GM12878 (cell line): ENCODE measurements around the gene SOCS1. TPM values are rescaled to one million over a fixed set of nuclear protein-coding genes. Genes with fewer than 3 reads are reported as not detected.

ENCODE experiments used
- ATAC-seq: fragments of 200-7000 bp; cut with Tn5 transposase; 3 replicates; pipeline ENCODE4 v1.9.1; 2020; ENCODE audit warnings: mild to moderate bottlenecking, moderate library complexity
- BruUV-seq: library from RNA; stranded (reverse); fragments of 400-500 nt; replicated peaks from 2 replicates; lab custom pipeline; 2021; lab: Mats Ljungman, UMichigan
- CTCF ChIA-PET: fragments of 300-600 bp; sonication (Branson Sonifier 250); formaldehyde crosslinking; extraction: SDS; loops from one replicate; lab custom pipeline; 2021; ENCODE audit warnings: inconsistent platforms; lab: Yijun Ruan, JAX
- POLR2A ChIA-PET: fragments of 350-600 bp; formaldehyde crosslinking; extraction: SDS; loops from one replicate; lab custom pipeline; 2021; ENCODE audit warnings: inconsistent platforms; lab: Charles Lee
- RAD21 ChIA-PET: fragments of 300-600 bp; sonication (Branson Sonifier 250); formaldehyde crosslinking; loops from one replicate; lab custom pipeline; 2023; ENCODE audit warnings: antibody characterized with exemption; ENCODE audit not compliant: unreplicated experiment; lab: Charles Lee
- SMC1A ChIA-PET: fragments of 300-600 bp; sonication (Branson Sonifier 250); formaldehyde crosslinking; loops from one replicate; lab custom pipeline; 2023; ENCODE audit not compliant: unreplicated experiment, uncharacterized antibody; lab: Charles Lee
- DNase-seq: peaks from one replicate; pipeline ENCODE4 v3.0.0-alpha.2; 2011; ENCODE audit warnings: low read depth, low spot score
- FAIRE-seq: peaks from 3 replicates; lab custom pipeline; 2011; peaks lifted over from hg19 to GRCh38; lab: Jason Lieb, UNC
- H2AFZ ChIP-seq: 2 replicates; pipeline ENCODE4 v1.6.0; 2011; ENCODE audit warnings: low read depth, low read length, control low read depth; ENCODE audit not compliant: control insufficient read depth
- H3K27ac ChIP-seq: 2 replicates; pipeline ENCODE4 v1.5.1; 2011; ENCODE audit warnings: control low read depth; ENCODE audit not compliant: control insufficient read depth, insufficient read depth
- H3K27me3 ChIP-seq, 2 experiments: replicated peaks in 1 of 2; 2 replicates each; pipeline versions ENCODE4 v1.6.0 to v1.6.1; 2011; ENCODE audit warnings: low read length in 1 of 2; ENCODE audit not compliant: control insufficient read depth in 2 of 2, insufficient read depth in 2 of 2
- H3K36me3 ChIP-seq, 2 experiments: 2 replicates each; pipeline ENCODE4 v1.5.1; 2011; ENCODE audit warnings: low read length in 1 of 2; ENCODE audit not compliant: control insufficient read depth in 2 of 2, insufficient read depth in 2 of 2
- H3K4me1 ChIP-seq: 2 replicates; pipeline ENCODE4 v1.6.1; 2011; ENCODE audit warnings: mild to moderate bottlenecking, low read length, moderate library complexity, mixed read lengths; ENCODE audit not compliant: control insufficient read depth, insufficient read depth
- H3K4me2 ChIP-seq: 2 replicates; pipeline ENCODE4 v1.6.0; 2011; ENCODE audit warnings: control low read depth; ENCODE audit not compliant: control insufficient read depth, insufficient read depth
- H3K4me3 ChIP-seq: fragments of 200-600 bp; sonication (generic); 2 replicates; pipeline ENCODE4 v1.5.1; 2016
- H3K79me2 ChIP-seq: 2 replicates; pipeline ENCODE4 v1.6.0; 2011; ENCODE audit warnings: low read length; ENCODE audit not compliant: control insufficient read depth, insufficient read depth
- H3K9ac ChIP-seq: 2 replicates; pipeline ENCODE4 v1.8.0; 2011; ENCODE audit warnings: low read length, control low read depth, mixed read lengths; ENCODE audit not compliant: control insufficient read depth, insufficient read depth
- H3K9me3 ChIP-seq: replicated peaks from 3 replicates; pipeline ENCODE4 v1.5.1; 2011; ENCODE audit warnings: mild to moderate bottlenecking, low read length; ENCODE audit not compliant: control insufficient read depth, insufficient read depth
- H4K20me1 ChIP-seq: 2 replicates; pipeline ENCODE4 v1.6.0; 2011; ENCODE audit not compliant: control insufficient read depth, insufficient read depth
- ASH2L ChIP-seq: fragments of 300-600, 200-600 bp; sonication (generic); IDR thresholded peaks from 2 replicates; pipeline ENCODE4 v1.6.1; 2017; ENCODE audit warnings: low read depth, mild to moderate bottlenecking, borderline replicate concordance
- BCL11A ChIP-seq: IDR thresholded peaks from 2 replicates; pipeline ENCODE4 v1.6.1; 2011; ENCODE audit warnings: low read depth, low read length
- E2F4 ChIP-seq: IDR thresholded peaks from 2 replicates; pipeline ENCODE4 v1.6.1; 2012; ENCODE audit warnings: low read depth, low read length, improper control_type of control experiment
- EGR1 ChIP-seq, 2 experiments: IDR thresholded peaks; 1 replicate in 1 of 2; 2 replicates in 1 of 2; pipeline ENCODE4 v1.6.1; 2011 to 2012; ENCODE audit warnings: low read depth in 2 of 2, low read length in 2 of 2, borderline replicate concordance in 1 of 2, mild to moderate bottlenecking in 1 of 2, moderate library complexity in 1 of 2
- JUNB ChIP-seq: IDR thresholded peaks from 2 replicates; pipeline ENCODE4 v1.6.1; 2016; ENCODE audit warnings: antibody characterized with exemption, mild to moderate bottlenecking
- MLLT1 ChIP-seq: fragments of 450-650 bp; IDR thresholded peaks from 2 replicates; pipeline ENCODE4 v1.6.1; 2016; ENCODE audit warnings: mild to moderate bottlenecking
- NR2C1 ChIP-seq: fragments of 450-650 bp; IDR thresholded peaks from 2 replicates; pipeline ENCODE4 v1.6.1; 2017; ENCODE audit warnings: antibody characterized with exemption, mild to moderate bottlenecking, moderate library complexity
- RAD21 ChIP-seq: IDR thresholded peaks from 2 replicates; pipeline ENCODE4 v1.6.1; 2011; ENCODE audit warnings: mild to moderate bottlenecking, low read depth, low read length, moderate library complexity; ENCODE audit not compliant: insufficient read depth
- RUNX3 ChIP-seq: IDR thresholded peaks from 2 replicates; pipeline ENCODE4 v1.6.1; 2012; ENCODE audit warnings: low read length, inconsistent platforms
- TCF7 ChIP-seq: IDR thresholded peaks from 2 replicates; pipeline ENCODE4 v1.6.1; 2014; ENCODE audit warnings: antibody characterized with exemption, borderline replicate concordance
- ZBTB33 ChIP-seq: fragments of 450-650 bp; IDR thresholded peaks from 2 replicates; pipeline ENCODE4 v1.6.1; 2017; ENCODE audit warnings: mild to moderate bottlenecking
- WGBS: methylation state at CpG from one replicate; pipeline ENCODE4 v1.1.6; 2016; ENCODE audit warnings: low lambda C conversion rate; ENCODE audit not compliant: insufficient replicate concordance, insufficient coverage; ENCODE audit errors: missing lambda C conversion rate; 5-methylcytosine and 5-hydroxymethylcytosine counted together
- in situ Hi-C: fragments of 300-500 bp; cut with MboI; formaldehyde crosslinking; loops from 9 replicates; pipeline ENCODE4 v1.14.3; 2018; ENCODE audit warnings: mixed read lengths
- intact Hi-C: fragments of 100-400 bp; cut with micrococcal nuclease; formaldehyde crosslinking; loops from one replicate; pipeline ENCODE4 v1.14.2; 2022; ENCODE audit not compliant: unreplicated experiment
- polyA plus RNA-seq, 11 experiments: library from polyadenylated mRNA; depleted of rRNA in 4 of 11; unstranded in 6 of 11; stranded (reverse) in 5 of 11; fragments of >200 nt; fragmentation: Nextera tagmentation in 4 of 11; fragmentation: Illumina TruSeq in 1 of 11; extraction: Ambion mirVana in 4 of 11; extraction: Trizol in 1 of 11; gene quantifications; 1 replicate in 1 of 11; 2 replicates in 10 of 11; pipeline versions ENCODE4 v1.2.1 to v1.2.3, GENCODE V29; 2011 to 2016; ENCODE audit warnings: inconsistent platforms in 2 of 11, missing spikeins in 2 of 11, low read depth in 1 of 11
- total RNA-seq, 4 experiments: library from RNA; depleted of rRNA in 3 of 4; stranded (reverse); fragments of >200 nt in 3 of 4; fragmentation: Illumina TruSeq in 1 of 4; extraction: Trizol in 1 of 4; gene quantifications; 2 replicates each; pipeline versions ENCODE4 v1.2.1 to v1.2.3, GENCODE V29; 2013 to 2021
- TF ChIP-seq, protein P1 (sequence below): fragments of 450-650 bp; IDR thresholded peaks from 2 replicates; pipeline ENCODE4 v1.6.1; 2017; ENCODE audit warnings: mild to moderate bottlenecking, moderate library complexity
- TF ChIP-seq, protein P2 (sequence below): IDR thresholded peaks from 2 replicates; pipeline ENCODE4 v1.6.1; 2012; ENCODE audit warnings: low read length, inconsistent platforms

Gene SOCS1
- total and polyA plus RNA-seq, 10 of the 15 experiments (the other 5 are each of a cell fraction or from before 2014, with no cell fraction given): 0.42 to 39.8 (median 11.2) TPM

DNA sequence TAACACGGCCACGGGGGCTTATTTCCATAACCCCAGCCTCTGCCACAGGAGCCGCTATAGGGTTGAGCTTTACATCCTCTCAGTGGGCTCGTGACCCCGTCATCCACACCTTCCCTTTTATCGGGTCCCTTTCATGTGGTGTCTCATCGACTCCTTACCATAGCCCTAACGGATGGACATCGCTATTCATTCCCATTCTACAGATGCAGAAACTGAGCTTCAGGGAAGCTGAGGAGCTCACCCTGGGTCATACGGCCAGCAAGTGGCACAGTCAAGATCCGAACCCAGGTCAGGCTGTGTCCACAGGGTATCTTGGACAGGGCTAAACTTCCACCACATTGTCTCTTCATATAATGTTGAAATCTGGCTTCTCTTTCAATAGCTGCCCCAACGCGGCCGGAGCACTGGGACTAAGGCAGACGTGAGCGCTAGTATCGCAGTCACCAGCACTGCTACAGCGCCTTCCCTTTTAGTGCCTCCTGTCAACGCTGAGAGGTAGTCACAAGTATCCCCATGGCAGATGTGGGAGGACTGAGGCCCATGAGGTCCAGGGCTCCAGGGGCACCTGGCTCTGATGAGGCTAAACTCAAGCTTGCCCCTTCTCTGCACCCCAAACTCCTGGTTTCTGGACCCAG, 50.8 kb downstream of the SOCS1 start:
- in situ Hi-C loops (no loop called here), intact Hi-C loops (loop anchor here (5.0 kb wide), 1 partner anchor 107 kb away; no protein-coding TSS in a partner anchor)
- peaks cover 86% of the 10 kb centered on the region for H3K4me1 ChIP-seq
- ChIA-PET CTCF (interaction anchor here (0.7 to 4.6 kb wide), 11 partner anchors 12 to 142 kb away, joined by 3 to 24 read pairs (median 4); partner anchors contain the start of gene SOCS1), RAD21 (interaction anchor here (1.0 to 9.3 kb wide), 14 partner anchors 9 to 240 kb away, joined by 3 to 86 read pairs (median 4); partner anchors contain the start of gene SOCS1), SMC1A (interaction anchor here (0.7 to 3.8 kb wide), 19 partner anchors 8 to 241 kb away, joined by 3 to 32 read pairs (median 5); no protein-coding TSS in a partner anchor), POLR2A (interaction anchor here (0.7 to 3.7 kb wide), 9 partner anchors 13 to 165 kb away, joined by 3 to 32 read pairs (median 9); partner anchors contain the start of gene SOCS1)
- no peak overlapping the region for H3K4me2 ChIP-seq
- FAIRE-seq: no peak
- peak overlapping the region; percentile 89; the same call in 1 of the 2 replicates for H3K27ac ChIP-seq
- no peak for ATAC-seq
- WGBS: 83% methylated on average over 19 of the region's 19 CpGs
- no peaks in the 10 kb centered on the region for H3K27me3 ChIP-seq
- H3K36me3 ChIP-seq: no peaks in the 10 kb centered on the region
- no peak overlapping the region for H2AFZ ChIP-seq
- H3K9me3 ChIP-seq: peaks cover 9% of the 10 kb centered on the region; the same call in 2 of the 3 replicates
- no TSS peak for BruUV-seq
- DNase-seq: no peak
- H3K79me2 ChIP-seq: no peaks in the 10 kb centered on the region
- H4K20me1 ChIP-seq: no peaks in the 10 kb centered on the region
- no peak overlapping the region for H3K4me3 ChIP-seq
- H3K9ac ChIP-seq: no peak overlapping the region
- TF ChIP-seq EGR1 (IDR thresholded peaks at IDR 0.05; ENCODE audit: borderline replicate concordance in 1 of 2, low read depth in 2 of 2, low read length in 2 of 2) (no peak), RAD21 (no peak), NR2C1 (no peak), ZBTB33 (peak; percentile 91), BCL11A (no peak), ASH2L (no peak), MLLT1 (peak; percentile 83), E2F4 (no peak), TCF7 (no peak), RUNX3 (no peak), JUNB (no peak)
- TF ChIP-seq, protein P1, sequence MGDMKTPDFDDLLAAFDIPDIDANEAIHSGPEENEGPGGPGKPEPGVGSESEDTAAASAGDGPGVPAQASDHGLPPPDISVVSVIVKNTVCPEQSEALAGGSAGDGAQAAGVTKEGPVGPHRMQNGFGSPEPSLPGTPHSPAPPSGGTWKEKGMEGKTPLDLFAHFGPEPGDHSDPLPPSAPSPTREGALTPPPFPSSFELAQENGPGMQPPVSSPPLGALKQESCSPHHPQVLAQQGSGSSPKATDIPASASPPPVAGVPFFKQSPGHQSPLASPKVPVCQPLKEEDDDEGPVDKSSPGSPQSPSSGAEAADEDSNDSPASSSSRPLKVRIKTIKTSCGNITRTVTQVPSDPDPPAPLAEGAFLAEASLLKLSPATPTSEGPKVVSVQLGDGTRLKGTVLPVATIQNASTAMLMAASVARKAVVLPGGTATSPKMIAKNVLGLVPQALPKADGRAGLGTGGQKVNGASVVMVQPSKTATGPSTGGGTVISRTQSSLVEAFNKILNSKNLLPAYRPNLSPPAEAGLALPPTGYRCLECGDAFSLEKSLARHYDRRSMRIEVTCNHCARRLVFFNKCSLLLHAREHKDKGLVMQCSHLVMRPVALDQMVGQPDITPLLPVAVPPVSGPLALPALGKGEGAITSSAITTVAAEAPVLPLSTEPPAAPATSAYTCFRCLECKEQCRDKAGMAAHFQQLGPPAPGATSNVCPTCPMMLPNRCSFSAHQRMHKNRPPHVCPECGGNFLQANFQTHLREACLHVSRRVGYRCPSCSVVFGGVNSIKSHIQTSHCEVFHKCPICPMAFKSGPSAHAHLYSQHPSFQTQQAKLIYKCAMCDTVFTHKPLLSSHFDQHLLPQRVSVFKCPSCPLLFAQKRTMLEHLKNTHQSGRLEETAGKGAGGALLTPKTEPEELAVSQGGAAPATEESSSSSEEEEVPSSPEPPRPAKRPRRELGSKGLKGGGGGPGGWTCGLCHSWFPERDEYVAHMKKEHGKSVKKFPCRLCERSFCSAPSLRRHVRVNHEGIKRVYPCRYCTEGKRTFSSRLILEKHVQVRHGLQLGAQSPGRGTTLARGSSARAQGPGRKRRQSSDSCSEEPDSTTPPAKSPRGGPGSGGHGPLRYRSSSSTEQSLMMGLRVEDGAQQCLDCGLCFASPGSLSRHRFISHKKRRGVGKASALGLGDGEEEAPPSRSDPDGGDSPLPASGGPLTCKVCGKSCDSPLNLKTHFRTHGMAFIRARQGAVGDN: no peak
- TF ChIP-seq, protein P2, sequence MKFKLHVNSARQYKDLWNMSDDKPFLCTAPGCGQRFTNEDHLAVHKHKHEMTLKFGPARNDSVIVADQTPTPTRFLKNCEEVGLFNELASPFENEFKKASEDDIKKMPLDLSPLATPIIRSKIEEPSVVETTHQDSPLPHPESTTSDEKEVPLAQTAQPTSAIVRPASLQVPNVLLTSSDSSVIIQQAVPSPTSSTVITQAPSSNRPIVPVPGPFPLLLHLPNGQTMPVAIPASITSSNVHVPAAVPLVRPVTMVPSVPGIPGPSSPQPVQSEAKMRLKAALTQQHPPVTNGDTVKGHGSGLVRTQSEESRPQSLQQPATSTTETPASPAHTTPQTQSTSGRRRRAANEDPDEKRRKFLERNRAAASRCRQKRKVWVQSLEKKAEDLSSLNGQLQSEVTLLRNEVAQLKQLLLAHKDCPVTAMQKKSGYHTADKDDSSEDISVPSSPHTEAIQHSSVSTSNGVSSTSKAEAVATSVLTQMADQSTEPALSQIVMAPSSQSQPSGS: no peak
